ENCODE data around the gene HTR1B. TPM values are rescaled to one million over a fixed set of nuclear protein-coding genes. Genes with fewer than 3 reads are reported as not detected.

HTR1B gene, protein sequence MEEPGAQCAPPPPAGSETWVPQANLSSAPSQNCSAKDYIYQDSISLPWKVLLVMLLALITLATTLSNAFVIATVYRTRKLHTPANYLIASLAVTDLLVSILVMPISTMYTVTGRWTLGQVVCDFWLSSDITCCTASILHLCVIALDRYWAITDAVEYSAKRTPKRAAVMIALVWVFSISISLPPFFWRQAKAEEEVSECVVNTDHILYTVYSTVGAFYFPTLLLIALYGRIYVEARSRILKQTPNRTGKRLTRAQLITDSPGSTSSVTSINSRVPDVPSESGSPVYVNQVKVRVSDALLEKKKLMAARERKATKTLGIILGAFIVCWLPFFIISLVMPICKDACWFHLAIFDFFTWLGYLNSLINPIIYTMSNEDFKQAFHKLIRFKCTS
- 5.9 and 6.1 TPM in 2 replicates for total RNA-seq

DNA sequence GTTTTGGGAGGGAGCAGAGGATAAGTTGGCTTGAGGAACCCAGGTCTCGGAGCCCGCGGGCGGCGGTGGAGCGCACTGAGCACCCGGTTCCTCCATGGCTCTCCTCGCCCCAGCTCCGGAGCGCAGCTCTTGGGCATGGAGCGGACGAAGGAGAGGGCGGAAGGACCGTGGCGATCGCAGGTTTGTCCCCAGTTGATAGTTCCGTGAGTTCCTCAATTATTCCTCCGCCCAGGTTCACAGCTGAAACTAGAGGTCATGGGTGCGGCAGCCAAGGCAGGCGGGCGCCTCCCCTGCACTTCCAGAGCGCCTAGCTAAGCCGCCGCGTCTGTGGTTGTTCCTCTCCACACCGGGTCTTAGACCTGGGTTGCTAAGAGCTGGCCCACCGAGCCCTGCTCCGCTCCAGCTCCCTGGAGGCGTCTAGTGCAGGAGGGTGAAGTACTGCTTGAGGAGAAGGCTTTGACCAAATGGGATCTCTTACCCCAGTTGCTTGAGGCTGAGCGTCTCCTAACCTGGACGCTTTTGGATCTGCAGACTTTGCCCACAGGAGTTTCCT, at the start of gene HTR1B:
Gene HTR1B, minus strand, starts transcription at position 184 of the 553 bp plus-strand sequence. Its CDS starts 88 bp downstream, at position 96.

Other genes starting within 250 kb of the HTR1B start
- not detected in 2 replicates for gene MEI4, start 189.5 kb upstream of the HTR1B start, total RNA-seq

Data from mammary microvascular endothelial cell (primary cell).